ENCODE measurements around the gene CACNA1C.

Gene CACNA1C

GRCh38 chr12:2172491-2173214 is 119.9 kb downstream of the CACNA1C start:
- TF ChIP-seq, protein P1, sequence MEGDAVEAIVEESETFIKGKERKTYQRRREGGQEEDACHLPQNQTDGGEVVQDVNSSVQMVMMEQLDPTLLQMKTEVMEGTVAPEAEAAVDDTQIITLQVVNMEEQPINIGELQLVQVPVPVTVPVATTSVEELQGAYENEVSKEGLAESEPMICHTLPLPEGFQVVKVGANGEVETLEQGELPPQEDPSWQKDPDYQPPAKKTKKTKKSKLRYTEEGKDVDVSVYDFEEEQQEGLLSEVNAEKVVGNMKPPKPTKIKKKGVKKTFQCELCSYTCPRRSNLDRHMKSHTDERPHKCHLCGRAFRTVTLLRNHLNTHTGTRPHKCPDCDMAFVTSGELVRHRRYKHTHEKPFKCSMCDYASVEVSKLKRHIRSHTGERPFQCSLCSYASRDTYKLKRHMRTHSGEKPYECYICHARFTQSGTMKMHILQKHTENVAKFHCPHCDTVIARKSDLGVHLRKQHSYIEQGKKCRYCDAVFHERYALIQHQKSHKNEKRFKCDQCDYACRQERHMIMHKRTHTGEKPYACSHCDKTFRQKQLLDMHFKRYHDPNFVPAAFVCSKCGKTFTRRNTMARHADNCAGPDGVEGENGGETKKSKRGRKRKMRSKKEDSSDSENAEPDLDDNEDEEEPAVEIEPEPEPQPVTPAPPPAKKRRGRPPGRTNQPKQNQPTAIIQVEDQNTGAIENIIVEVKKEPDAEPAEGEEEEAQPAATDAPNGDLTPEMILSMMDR (IDR thresholded peaks at IDR 0.05; ENCODE audit: borderline replicate concordance, control extremely low read depth, extremely low read depth, insufficient read depth, missing control alignments), result no peak
- no peak for DNase-seq (ENCODE audit: low spot score)
- in situ Hi-C loops (cut with MboI; ENCODE audit: low sequenced_read_pairs, unreplicated experiment), result no loop called here

DNA sequence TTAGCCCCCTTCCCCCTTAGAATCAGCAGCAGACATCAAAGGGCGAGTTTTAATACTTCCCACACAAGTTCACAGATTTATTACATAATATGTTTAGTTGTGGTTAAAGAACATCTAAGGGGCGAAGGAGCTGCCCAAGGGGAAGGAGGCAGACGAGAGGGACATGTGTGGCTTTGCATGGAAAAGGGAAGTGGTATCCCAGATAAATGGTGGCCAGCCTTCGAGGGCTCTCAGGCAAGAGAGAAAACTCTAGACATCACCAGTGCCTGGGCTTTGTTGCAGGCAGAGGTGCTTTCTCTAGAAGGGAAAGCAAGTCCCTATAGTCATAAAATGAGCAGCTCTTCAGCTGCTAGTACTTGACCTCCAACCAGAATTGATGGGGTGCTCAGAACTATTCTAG is 121.2 kb downstream of the CACNA1C start:
- TF ChIP-seq, protein P1 (IDR thresholded peaks at IDR 0.05; ENCODE audit: borderline replicate concordance, control extremely low read depth, extremely low read depth, insufficient read depth, missing control alignments), result no peak
- in situ Hi-C loops (cut with MboI; ENCODE audit: low sequenced_read_pairs, unreplicated experiment), result no loop called here
- no peak for DNase-seq (ENCODE audit: low spot score)

DNA sequence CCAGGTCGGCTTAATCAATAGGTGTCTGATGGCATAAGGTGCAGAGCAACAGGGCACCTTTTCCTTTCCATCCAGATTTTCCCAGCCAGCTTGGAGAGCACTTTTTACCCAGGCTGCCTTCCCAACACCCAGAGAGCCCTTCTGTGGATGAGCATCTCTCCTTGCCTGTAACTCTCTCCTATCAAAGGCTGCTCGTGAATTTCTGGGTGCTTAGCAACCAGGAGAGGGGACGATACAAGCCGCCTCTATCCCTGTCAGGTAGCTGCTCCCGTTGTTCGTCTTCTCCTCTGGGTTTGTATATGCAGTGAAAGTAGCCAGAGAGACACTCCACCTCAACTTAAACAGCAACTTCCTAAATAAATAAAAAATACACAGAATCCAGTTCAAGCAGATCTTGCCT is 124.2 kb downstream of the CACNA1C start:
- no peak for DNase-seq (ENCODE audit: low spot score)
- in situ Hi-C loops (cut with MboI; ENCODE audit: low sequenced_read_pairs, unreplicated experiment), result no loop called here
- TF ChIP-seq, protein P1 (IDR thresholded peaks at IDR 0.05; ENCODE audit: borderline replicate concordance, control extremely low read depth, extremely low read depth, insufficient read depth, missing control alignments), result no peak

GRCh38 chr12:2177751-2178150 is 125.0 kb downstream of the CACNA1C start:
- in situ Hi-C loops (cut with MboI; ENCODE audit: low sequenced_read_pairs, unreplicated experiment), result no loop called here
- TF ChIP-seq, protein P1 (IDR thresholded peaks at IDR 0.05; ENCODE audit: borderline replicate concordance, control extremely low read depth, extremely low read depth, insufficient read depth, missing control alignments), result no peak
- DNase-seq (ENCODE audit: low spot score), result no peak

GRCh38 chr12:2179058-2179457 is 126.3 kb downstream of the CACNA1C start:
- in situ Hi-C loops (cut with MboI; ENCODE audit: low sequenced_read_pairs, unreplicated experiment), result no loop called here
- TF ChIP-seq, protein P1 (IDR thresholded peaks at IDR 0.05; ENCODE audit: borderline replicate concordance, control extremely low read depth, extremely low read depth, insufficient read depth, missing control alignments), result no peak

DNA sequence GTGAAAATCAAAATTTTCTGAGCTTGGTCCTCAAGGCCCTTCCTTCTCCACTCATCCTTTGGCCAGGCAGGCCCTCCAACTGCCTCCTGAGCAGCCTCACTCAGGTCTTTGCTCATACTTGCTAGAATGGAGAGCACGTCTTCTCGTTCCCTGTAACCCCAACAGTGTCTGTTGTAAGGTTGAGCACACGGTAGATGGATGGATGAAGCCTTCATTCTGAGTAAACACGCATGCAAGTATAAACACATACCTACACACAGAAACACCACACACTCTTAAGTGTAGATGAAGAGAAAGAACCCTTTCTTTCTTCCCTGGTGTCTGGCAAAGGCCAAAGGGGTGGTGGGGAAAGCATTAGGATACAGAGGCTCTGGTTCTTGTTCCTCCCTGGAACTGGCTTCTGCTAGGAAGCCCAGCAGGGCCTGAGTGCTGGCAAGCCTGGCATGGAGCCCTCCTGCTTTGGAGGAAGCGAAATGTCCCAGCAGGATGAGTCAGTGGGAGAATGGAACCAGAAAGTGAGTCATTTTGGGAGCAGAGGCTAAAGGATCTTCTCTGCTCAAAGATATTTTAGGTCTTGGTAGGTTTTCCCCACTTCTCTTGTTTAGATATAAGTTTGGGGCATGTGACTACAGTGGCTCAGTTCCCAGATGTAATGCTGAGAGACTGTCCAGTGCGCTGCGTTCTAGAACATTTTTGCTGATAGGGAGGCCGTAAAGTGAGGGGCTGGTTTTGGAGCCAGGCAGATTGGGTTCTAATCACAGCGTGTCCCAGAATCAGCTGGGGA is 127.4 kb downstream of the CACNA1C start:
- TF ChIP-seq, protein P1 (IDR thresholded peaks at IDR 0.05; ENCODE audit: borderline replicate concordance, control extremely low read depth, extremely low read depth, insufficient read depth, missing control alignments), result no peak
- in situ Hi-C loops (cut with MboI; ENCODE audit: low sequenced_read_pairs, unreplicated experiment), result no loop called here
- DNase-seq (ENCODE audit: low spot score), result no peak

More at GRCh38 chr12:2179058-2179457, 126.3 kb downstream of the CACNA1C start:
- DNase-seq (ENCODE audit: low spot score), result no peak
